ENCODE results near the gene FADS1. TPM values are rescaled to one million over a fixed set of nuclear protein-coding genes. Genes with fewer than 3 reads are reported as not detected.

The FADS1 gene
- total and polyA plus RNA-seq, 2 donors (not counting 1 experiment from before 2014, with no cell fraction given), result 173 to 208 TPM

DNA sequence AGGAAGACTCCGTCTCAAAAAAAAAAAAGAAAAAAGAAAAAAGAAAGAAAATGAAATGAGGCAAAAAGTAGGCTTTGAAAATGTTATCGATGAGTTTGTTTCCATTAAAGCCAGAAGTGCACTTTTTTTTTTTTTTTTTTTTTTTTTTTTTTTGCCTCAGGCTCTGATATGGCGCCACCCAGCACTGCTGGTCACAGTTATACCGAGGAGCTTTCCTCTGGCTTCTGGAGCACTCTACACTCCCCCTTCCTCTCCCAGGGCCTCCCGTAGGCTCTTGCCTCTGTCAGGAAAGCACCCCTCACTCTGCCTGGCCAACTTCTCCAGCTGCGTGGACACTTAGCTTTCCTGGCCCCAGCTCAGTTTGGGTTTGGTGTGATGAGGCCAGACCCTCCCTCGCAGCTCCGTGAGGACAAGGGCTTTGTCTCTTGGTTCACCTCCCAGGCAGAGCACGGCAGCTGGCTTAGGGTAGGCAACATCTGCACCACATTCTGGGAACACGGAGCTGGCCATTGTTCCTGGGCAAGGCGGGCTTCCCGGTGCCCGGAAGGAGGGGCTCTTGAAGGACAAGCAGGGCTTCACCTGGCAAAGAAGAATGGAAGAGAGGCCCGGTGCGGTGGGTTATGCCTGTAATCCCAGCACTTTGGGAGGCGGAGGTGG lies 28.2 kb upstream of the FADS1 start:
- Histone ChIP-seq H4K20me1 (ENCODE audit: control insufficient read depth, extremely low read depth, insufficient read depth, low read length) (no peaks in the 10 kb centered on the region), H3K4me1 (ENCODE audit: control insufficient read depth, extremely low read depth, insufficient read depth, low read length) (no peaks in the 10 kb centered on the region), H2AFZ (ENCODE audit: low read length) (no peak overlapping the region), H3K9ac (ENCODE audit: insufficient read depth, low read length) (no peak overlapping the region), H3K79me2 (ENCODE audit: control insufficient read depth, insufficient read depth, low read length) (no peaks in the 10 kb centered on the region), H3K36me3 (ENCODE audit: control insufficient read depth, insufficient read depth, low read length) (peaks cover 45% of the 10 kb centered on the region), H3K27me3 (ENCODE audit: control insufficient read depth, insufficient read depth, low read length) (no peaks in the 10 kb centered on the region), H3K27ac (ENCODE audit: insufficient read depth, low read length) (no peak overlapping the region), H3K4me2 (ENCODE audit: extremely low read depth, insufficient read depth, low read length) (no peak overlapping the region), H3K4me3 (replicated peaks in 1 of 4; ENCODE audit: control extremely low read depth in 1 of 4, insufficient read depth in 1 of 4, low read depth in 3 of 4, low read length in 4 of 4) (no peak overlapping the region), H3K9me3 (ENCODE audit: control insufficient read depth, insufficient read depth, low read depth, low read length) (no peaks in the 10 kb centered on the region)
- no peak for TF ChIP-seq EZH2 (IDR thresholded peaks at IDR 0.05; ENCODE audit: low read length, missing control alignments)
- TF ChIP-seq, protein P1, sequence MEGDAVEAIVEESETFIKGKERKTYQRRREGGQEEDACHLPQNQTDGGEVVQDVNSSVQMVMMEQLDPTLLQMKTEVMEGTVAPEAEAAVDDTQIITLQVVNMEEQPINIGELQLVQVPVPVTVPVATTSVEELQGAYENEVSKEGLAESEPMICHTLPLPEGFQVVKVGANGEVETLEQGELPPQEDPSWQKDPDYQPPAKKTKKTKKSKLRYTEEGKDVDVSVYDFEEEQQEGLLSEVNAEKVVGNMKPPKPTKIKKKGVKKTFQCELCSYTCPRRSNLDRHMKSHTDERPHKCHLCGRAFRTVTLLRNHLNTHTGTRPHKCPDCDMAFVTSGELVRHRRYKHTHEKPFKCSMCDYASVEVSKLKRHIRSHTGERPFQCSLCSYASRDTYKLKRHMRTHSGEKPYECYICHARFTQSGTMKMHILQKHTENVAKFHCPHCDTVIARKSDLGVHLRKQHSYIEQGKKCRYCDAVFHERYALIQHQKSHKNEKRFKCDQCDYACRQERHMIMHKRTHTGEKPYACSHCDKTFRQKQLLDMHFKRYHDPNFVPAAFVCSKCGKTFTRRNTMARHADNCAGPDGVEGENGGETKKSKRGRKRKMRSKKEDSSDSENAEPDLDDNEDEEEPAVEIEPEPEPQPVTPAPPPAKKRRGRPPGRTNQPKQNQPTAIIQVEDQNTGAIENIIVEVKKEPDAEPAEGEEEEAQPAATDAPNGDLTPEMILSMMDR (conservative IDR thresholded peaks at IDR 0.05 in 1 of 2, IDR thresholded peaks at IDR 0.05 in 1 of 2; ENCODE audit: low read depth in 1 of 2, low read length in 2 of 2), result no peak
- no peak for DNase-seq (ENCODE audit: low read depth in 2 of 2)

DNA sequence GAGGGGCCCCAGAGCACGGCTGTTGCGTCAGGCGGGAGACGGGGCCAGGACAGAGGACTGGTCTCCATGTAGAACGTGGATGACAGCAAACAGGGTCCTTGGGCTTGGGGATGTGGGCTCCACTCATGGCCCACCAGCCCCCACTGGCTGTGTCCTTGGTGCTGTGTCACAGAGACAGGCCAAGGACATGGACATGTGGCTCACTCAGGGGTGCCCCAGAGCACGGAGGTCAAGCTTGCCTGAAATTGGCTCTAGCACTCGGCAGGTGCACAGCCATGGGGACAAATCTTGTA lies 25.7 kb upstream of the FADS1 start:
- Histone ChIP-seq H3K4me1 (ENCODE audit: control insufficient read depth, extremely low read depth, insufficient read depth, low read length) (no peaks in the 10 kb centered on the region), H4K20me1 (ENCODE audit: control insufficient read depth, extremely low read depth, insufficient read depth, low read length) (no peaks in the 10 kb centered on the region), H3K27ac (ENCODE audit: insufficient read depth, low read length) (no peak overlapping the region), H3K9ac (ENCODE audit: insufficient read depth, low read length) (no peak overlapping the region), H3K4me3 (replicated peaks in 1 of 4; ENCODE audit: control extremely low read depth in 1 of 4, insufficient read depth in 1 of 4, low read depth in 3 of 4, low read length in 4 of 4) (no peak overlapping the region), H3K79me2 (ENCODE audit: control insufficient read depth, insufficient read depth, low read length) (peaks cover 7% of the 10 kb centered on the region), H3K4me2 (ENCODE audit: extremely low read depth, insufficient read depth, low read length) (no peak overlapping the region), H3K27me3 (ENCODE audit: control insufficient read depth, insufficient read depth, low read length) (no peaks in the 10 kb centered on the region), H3K36me3 (ENCODE audit: control insufficient read depth, insufficient read depth, low read length) (peaks cover 51% of the 10 kb centered on the region), H3K9me3 (ENCODE audit: control insufficient read depth, insufficient read depth, low read depth, low read length) (no peaks in the 10 kb centered on the region), H2AFZ (ENCODE audit: low read length) (no peak overlapping the region)
- DNase-seq (ENCODE audit: low read depth in 2 of 2), result no peak
- TF ChIP-seq EZH2 (IDR thresholded peaks at IDR 0.05; ENCODE audit: low read length, missing control alignments), result no peak
- TF ChIP-seq, protein P1 (conservative IDR thresholded peaks at IDR 0.05 in 1 of 2, IDR thresholded peaks at IDR 0.05 in 1 of 2; ENCODE audit: low read depth in 1 of 2, low read length in 2 of 2), result no peak

DNA sequence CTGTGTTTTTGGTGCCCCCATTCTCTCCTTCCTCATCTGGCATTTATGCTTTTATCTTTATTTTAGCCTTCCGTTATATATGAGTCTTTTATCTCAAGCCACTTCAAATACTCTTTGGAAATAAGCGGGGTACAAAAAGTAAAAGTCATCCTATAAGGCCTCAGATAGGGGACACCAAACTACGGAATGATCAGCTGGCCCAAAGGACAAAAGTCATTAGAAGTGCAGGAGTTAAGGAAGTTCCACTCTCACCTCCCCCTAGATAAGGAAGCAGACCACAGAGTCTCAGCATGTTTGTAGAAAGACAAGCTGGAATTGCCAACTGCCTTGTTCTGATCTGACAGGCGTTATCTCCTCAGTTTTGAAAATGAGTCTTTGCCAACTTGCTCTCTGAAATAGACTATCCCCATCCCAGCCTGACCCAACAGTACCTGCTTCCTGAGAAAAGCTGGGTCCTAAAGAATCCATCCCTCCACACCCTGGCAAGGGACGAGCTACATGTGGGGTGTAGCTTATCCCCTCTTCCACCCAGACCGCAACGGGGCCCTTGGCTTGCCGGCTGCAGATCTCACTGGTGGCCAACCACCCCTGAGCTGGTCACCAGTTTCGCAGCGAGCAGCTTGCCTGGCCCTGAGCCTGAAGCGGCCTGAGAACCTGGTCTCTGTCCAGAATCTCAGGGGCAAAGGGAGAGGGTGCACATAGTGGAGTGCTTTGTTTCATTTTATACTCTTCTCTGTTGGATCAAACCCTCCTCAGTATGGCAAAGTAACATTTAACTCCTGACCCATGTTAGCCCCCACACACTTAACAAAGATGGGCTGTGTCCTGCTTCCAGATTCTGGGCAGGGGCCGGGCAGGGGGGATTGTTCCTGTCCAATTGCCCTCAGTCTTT lies 25.1 kb upstream of the FADS1 start:
- Histone ChIP-seq H4K20me1 (ENCODE audit: control insufficient read depth, extremely low read depth, insufficient read depth, low read length) (no peaks in the 10 kb centered on the region), H3K4me1 (ENCODE audit: control insufficient read depth, extremely low read depth, insufficient read depth, low read length) (no peaks in the 10 kb centered on the region), H3K36me3 (ENCODE audit: control insufficient read depth, insufficient read depth, low read length) (peaks cover 50% of the 10 kb centered on the region), H3K27me3 (ENCODE audit: control insufficient read depth, insufficient read depth, low read length) (no peaks in the 10 kb centered on the region), H3K4me2 (ENCODE audit: extremely low read depth, insufficient read depth, low read length) (no peak overlapping the region), H3K9me3 (ENCODE audit: control insufficient read depth, insufficient read depth, low read depth, low read length) (no peaks in the 10 kb centered on the region), H3K27ac (ENCODE audit: insufficient read depth, low read length) (no peak overlapping the region), H2AFZ (ENCODE audit: low read length) (no peak overlapping the region), H3K79me2 (ENCODE audit: control insufficient read depth, insufficient read depth, low read length) (peaks cover 11% of the 10 kb centered on the region), H3K4me3 (replicated peaks in 1 of 4; ENCODE audit: control extremely low read depth in 1 of 4, insufficient read depth in 1 of 4, low read depth in 3 of 4, low read length in 4 of 4) (no peak overlapping the region), H3K9ac (ENCODE audit: insufficient read depth, low read length) (no peak overlapping the region)
- no peak for TF ChIP-seq EZH2 (IDR thresholded peaks at IDR 0.05; ENCODE audit: low read length, missing control alignments)
- TF ChIP-seq, protein P1 (conservative IDR thresholded peaks at IDR 0.05 in 1 of 2, IDR thresholded peaks at IDR 0.05 in 1 of 2; ENCODE audit: low read depth in 1 of 2, low read length in 2 of 2), result no peak
- no peak for DNase-seq (ENCODE audit: low read depth in 2 of 2)
